OCI-LY7 (cell line): Measurements from ENCODE around the gene L3HYPDH. TPM values are rescaled to one million over a fixed set of nuclear protein-coding genes. Genes with fewer than 3 reads are reported as not detected.

Source experiments
- BruUV-seq: library from RNA; stranded (reverse); fragments of 400-500 nt; replicated peaks from 2 replicates; lab custom pipeline; 2021; lab: Mats Ljungman, UMichigan
- CTCF ChIA-PET: fragments of 300-600 bp; sonication (Branson Sonifier 250); formaldehyde crosslinking; loops from one replicate; lab custom pipeline; 2022; ENCODE audit warnings: antibody characterized with exemption; ENCODE audit not compliant: unreplicated experiment; lab: Charles Lee
- POLR2A ChIA-PET: fragments of 300-600 bp; sonication (Branson Sonifier 250); formaldehyde crosslinking; loops from one replicate; lab custom pipeline; 2022; ENCODE audit warnings: antibody characterized with exemption; lab: Charles Lee
- DNase-seq: peaks from one replicate; pipeline ENCODE4 v3.0.0-alpha.2; 2015; ENCODE audit warnings: low spot score
- H2AFZ ChIP-seq: fragments of 200-600 bp; sonication (generic), shearing (Covaris generic); 2 replicates; pipeline ENCODE4 v1.6.1; 2014; ENCODE audit warnings: mild to moderate bottlenecking, antibody characterized with exemption, low read length, moderate library complexity
- H3K27ac ChIP-seq: fragments of 200-600 bp; sonication (generic); 2 replicates; pipeline ENCODE4 v1.5.1; 2014; ENCODE audit warnings: mixed run types, low read depth, mild to moderate bottlenecking, moderate library complexity, low read length, inconsistent platforms; ENCODE audit not compliant: poor library complexity, severe bottlenecking
- H3K36me3 ChIP-seq: fragments of 200-600 bp; sonication (generic); 2 replicates; pipeline ENCODE4 v1.6.1; 2014; ENCODE audit warnings: mild to moderate bottlenecking, antibody characterized with exemption, low read length, moderate library complexity, mixed read lengths; ENCODE audit not compliant: insufficient read depth
- H3K4me1 ChIP-seq: fragments of 200-600 bp; sonication (generic); 2 replicates; pipeline ENCODE4 v1.5.1; 2014; ENCODE audit warnings: mild to moderate bottlenecking, low read length; ENCODE audit not compliant: insufficient read depth, poor library complexity, severe bottlenecking
- H3K4me2 ChIP-seq: fragments of 200-600 bp; sonication (generic); 2 replicates; pipeline ENCODE4 v1.6.1; 2014; ENCODE audit warnings: mild to moderate bottlenecking, low read length
- H3K4me3 ChIP-seq: fragments of 200-600 bp; sonication (generic); 2 replicates; pipeline ENCODE4 v1.5.1; 2014; ENCODE audit warnings: mild to moderate bottlenecking, low read depth, low read length; ENCODE audit not compliant: poor library complexity, severe bottlenecking
- H3K79me2 ChIP-seq: fragments of 200-600 bp; sonication (generic); 2 replicates; pipeline ENCODE4 v1.6.1; 2016; ENCODE audit warnings: low read depth, mild to moderate bottlenecking, low read length, moderate library complexity, mixed read lengths; ENCODE audit not compliant: insufficient read depth
- H3K9me2 ChIP-seq: fragments of 200-600 bp; sonication (generic); 2 replicates; pipeline ENCODE4 v1.6.1; 2016; ENCODE audit warnings: mild to moderate bottlenecking, low read length, mixed read lengths; ENCODE audit not compliant: insufficient read depth
- H3K9me3 ChIP-seq: fragments of 200-600 bp; sonication (generic); 2 replicates; pipeline ENCODE4 v1.6.1; 2014; ENCODE audit warnings: mild to moderate bottlenecking, mixed run types, low read length, mixed read lengths
- H4K20me1 ChIP-seq: fragments of 200-600 bp; sonication (generic); 2 replicates; pipeline ENCODE4 v1.6.1; 2014; ENCODE audit warnings: mild to moderate bottlenecking, antibody characterized with exemption, low read length, moderate library complexity, mixed read lengths; ENCODE audit not compliant: insufficient read depth
- EZH2phosphoT487 ChIP-seq: fragments of 200-600 bp; sonication (generic); IDR thresholded peaks from 2 replicates; pipeline ENCODE4 v1.6.1; 2018; ENCODE audit warnings: low read depth, borderline replicate concordance, mild to moderate bottlenecking, mixed run types, antibody characterized with exemption, low read length, moderate library complexity, mixed read lengths
- intact Hi-C: fragments of 100-400 bp; cut with micrococcal nuclease; formaldehyde crosslinking; loops from one replicate; pipeline ENCODE4 v1.10.0; 2022; ENCODE audit not compliant: unreplicated experiment
- total RNA-seq, 2 experiments: library from RNA; depleted of rRNA in 1 of 2; stranded (reverse); fragments of >200 nt in 1 of 2; shearing (Covaris generic) in 1 of 2; gene quantifications; 2 replicates each; pipeline ENCODE4 v1.2.3, GENCODE V29; 2014 to 2022
- TF ChIP-seq, protein P1 (sequence below): fragments of 200-600 bp; sonication (generic); conservative IDR thresholded peaks from 2 replicates; pipeline ENCODE4 v1.5.1; 2014; ENCODE audit warnings: mild to moderate bottlenecking, antibody characterized with exemption, low read length, moderate library complexity, mixed read lengths

L3HYPDH gene
- total RNA-seq, 2 experiments from 2014 or later, result 36.6 to 43.2 TPM

DNA sequence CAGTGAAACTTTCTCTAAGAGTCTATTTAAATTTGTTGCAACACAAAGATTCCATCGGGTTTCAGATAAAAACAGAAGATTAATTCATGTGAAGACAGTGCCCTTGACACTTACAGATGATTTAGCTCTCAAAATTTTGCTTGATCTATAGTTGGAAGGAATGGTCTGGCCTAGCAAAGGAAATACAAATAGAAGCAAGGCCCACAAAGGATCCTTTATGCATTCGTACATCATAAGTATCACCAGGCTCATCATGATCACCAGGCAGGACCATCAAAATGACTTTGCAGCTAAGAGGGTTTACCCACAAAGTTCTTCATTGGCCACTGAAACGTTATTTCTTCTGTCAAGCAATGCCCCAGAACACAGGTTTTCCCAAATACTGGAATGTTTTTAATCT is 24.9 kb upstream of the L3HYPDH start:
- Histone ChIP-seq H3K4me3 (no peak overlapping the region), H2AFZ (no peak overlapping the region), H3K79me2 (no peaks in the 10 kb centered on the region), H3K36me3 (0 out of 2 replicates have a peak, but pooled peaks cover 2% of the 10 kb centered on the region), H3K4me1 (no peaks in the 10 kb centered on the region), H3K9me2 (no peaks in the 10 kb centered on the region), H3K9me3 (no peaks in the 10 kb centered on the region), H3K4me2 (no peak overlapping the region), H4K20me1 (no peaks in the 10 kb centered on the region), H3K27ac (no peak overlapping the region)
- no TSS peak for BruUV-seq
- ChIA-PET CTCF (no interaction called here), POLR2A (no interaction called here)
- DNase-seq, result no peak
- TF ChIP-seq, protein P1, sequence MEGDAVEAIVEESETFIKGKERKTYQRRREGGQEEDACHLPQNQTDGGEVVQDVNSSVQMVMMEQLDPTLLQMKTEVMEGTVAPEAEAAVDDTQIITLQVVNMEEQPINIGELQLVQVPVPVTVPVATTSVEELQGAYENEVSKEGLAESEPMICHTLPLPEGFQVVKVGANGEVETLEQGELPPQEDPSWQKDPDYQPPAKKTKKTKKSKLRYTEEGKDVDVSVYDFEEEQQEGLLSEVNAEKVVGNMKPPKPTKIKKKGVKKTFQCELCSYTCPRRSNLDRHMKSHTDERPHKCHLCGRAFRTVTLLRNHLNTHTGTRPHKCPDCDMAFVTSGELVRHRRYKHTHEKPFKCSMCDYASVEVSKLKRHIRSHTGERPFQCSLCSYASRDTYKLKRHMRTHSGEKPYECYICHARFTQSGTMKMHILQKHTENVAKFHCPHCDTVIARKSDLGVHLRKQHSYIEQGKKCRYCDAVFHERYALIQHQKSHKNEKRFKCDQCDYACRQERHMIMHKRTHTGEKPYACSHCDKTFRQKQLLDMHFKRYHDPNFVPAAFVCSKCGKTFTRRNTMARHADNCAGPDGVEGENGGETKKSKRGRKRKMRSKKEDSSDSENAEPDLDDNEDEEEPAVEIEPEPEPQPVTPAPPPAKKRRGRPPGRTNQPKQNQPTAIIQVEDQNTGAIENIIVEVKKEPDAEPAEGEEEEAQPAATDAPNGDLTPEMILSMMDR, result no peak
- TF ChIP-seq EZH2phosphoT487, result no peak
- intact Hi-C loops, result no loop called here

DNA sequence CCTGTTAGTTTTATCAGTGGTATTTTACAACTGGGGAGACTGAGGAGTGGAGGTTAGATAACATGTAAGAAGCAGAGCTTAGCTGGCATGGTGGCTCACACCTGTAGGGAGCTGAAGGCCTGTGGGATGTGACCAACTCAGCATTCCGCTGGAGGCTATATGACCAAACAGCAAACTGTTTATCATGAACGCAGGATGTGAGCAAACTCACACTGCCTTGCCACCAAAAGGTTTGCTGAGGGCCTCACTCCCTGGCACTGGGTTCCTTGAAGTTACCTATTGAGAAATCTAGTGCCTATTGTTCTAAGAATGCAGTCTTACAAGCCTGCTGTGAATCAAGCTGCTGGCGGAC is 23.5 kb upstream of the L3HYPDH start:
- intact Hi-C loops, result no loop called here
- H3K9me3 ChIP-seq, result no peaks in the 10 kb centered on the region
- H3K4me1 ChIP-seq, result no peaks in the 10 kb centered on the region
- no peaks in the 10 kb centered on the region for H4K20me1 ChIP-seq
- no TSS peak for BruUV-seq
- TF ChIP-seq, protein P1, result no peak
- TF ChIP-seq EZH2phosphoT487, result no peak
- ChIA-PET CTCF (interaction anchor here (0.6 to 0.9 kb wide), 2 partner anchors 11 to 23 kb away, joined by 3 to 4 read pairs; partner anchors contain the start of genes JKAMP and L3HYPDH), POLR2A (interaction anchor here (0.6 to 2.0 kb wide), 3 partner anchors 24 to 1267 kb away, joined by 3 to 4 read pairs (median 3); partner anchors contain the start of genes JKAMP and L3HYPDH)
- no peak overlapping the region for H2AFZ ChIP-seq
- no peaks in the 10 kb centered on the region for H3K79me2 ChIP-seq
- H3K36me3 ChIP-seq, result peaks cover 10% of the 10 kb centered on the region; the same call in 1 of the 2 replicates
- no peak overlapping the region for H3K27ac ChIP-seq
- no peak overlapping the region for H3K4me3 ChIP-seq
- no peak for DNase-seq
- no peak overlapping the region for H3K4me2 ChIP-seq
- no peaks in the 10 kb centered on the region for H3K9me2 ChIP-seq

DNA sequence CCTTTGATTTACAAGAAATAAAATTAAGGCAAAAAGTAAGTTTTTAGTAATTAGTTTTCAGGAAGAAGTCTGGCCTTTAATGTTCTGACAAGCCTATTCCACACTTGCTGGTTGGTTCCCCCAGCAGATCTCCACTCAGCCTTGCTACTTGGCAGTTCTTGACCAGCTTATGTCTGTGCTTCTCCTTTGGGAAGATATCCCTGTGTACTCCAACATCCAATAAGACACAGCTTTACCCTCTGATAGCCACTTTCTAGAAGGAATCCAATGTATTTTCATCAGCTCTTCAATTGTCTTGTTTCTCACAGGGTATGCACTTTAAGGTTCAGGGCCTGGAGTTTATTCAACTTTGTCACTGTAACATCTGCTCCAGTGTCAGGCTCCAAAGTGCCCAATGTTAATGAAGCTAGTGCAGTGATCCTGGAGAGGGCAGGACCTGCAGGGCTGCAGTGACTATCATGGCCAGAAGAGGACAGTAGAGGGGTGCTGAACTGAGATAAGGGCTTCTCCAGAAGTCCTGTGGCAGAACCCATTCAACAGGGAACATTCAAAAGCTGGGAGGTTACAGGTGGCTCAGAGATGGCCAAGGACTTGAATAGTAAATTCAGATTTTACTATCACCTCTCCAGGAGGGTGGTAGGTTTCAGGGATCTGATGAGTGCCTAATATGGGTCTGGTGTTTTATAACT is 23.0 kb upstream of the L3HYPDH start:
- peak; percentile 52 for DNase-seq
- Histone ChIP-seq H3K4me1 (no peaks in the 10 kb centered on the region), H3K4me2 (no peak overlapping the region), H4K20me1 (no peaks in the 10 kb centered on the region), H3K79me2 (no peaks in the 10 kb centered on the region), H3K4me3 (no peak overlapping the region), H3K36me3 (peaks cover 10% of the 10 kb centered on the region; the same call in 1 of the 2 replicates), H3K27ac (no peak overlapping the region), H3K9me3 (no peaks in the 10 kb centered on the region), H2AFZ (no peak overlapping the region), H3K9me2 (no peaks in the 10 kb centered on the region)
- intact Hi-C loops, result no loop called here
- BruUV-seq, result no TSS peak
- TF ChIP-seq, protein P1, result peak; percentile 87
- TF ChIP-seq EZH2phosphoT487, result no peak
- ChIA-PET CTCF (interaction anchor here (0.6 to 0.9 kb wide), 2 partner anchors 11 to 23 kb away, joined by 3 to 4 read pairs; partner anchors contain the start of genes JKAMP and L3HYPDH), POLR2A (interaction anchor here (0.6 to 2.0 kb wide), 3 partner anchors 23 to 1267 kb away, joined by 3 to 4 read pairs (median 3); partner anchors contain the start of genes JKAMP and L3HYPDH)
